B cell (primary cell): ENCODE measurements around the gene ESRRB. TPM values are rescaled to one million over a fixed set of nuclear protein-coding genes. Genes with fewer than 3 reads are reported as not detected.

Experiments
- ATAC-seq: fragments of 200-7000 bp; cut with Tn5 transposase; one replicate; pipeline ENCODE4 v1.10.0; 2021; ENCODE audit warnings: low read depth, mild to moderate bottlenecking, moderate number of reproducible peaks, moderate library complexity
- CTCF ChIA-PET: fragments of 350-600 bp; sonication (Branson Sonifier 250); formaldehyde crosslinking; loops from one replicate; lab custom pipeline; 2021; ENCODE audit warnings: antibody characterized with exemption, inconsistent platforms; lab: Charles Lee
- POLR2A ChIA-PET: fragments of 350-600 bp; sonication (Branson Sonifier 250); formaldehyde crosslinking; loops from one replicate; lab custom pipeline; 2021; ENCODE audit warnings: antibody characterized with exemption; lab: Charles Lee
- DNase-seq: peaks from one replicate; pipeline ENCODE4 v3.0.0; 2013
- H2AFZ ChIP-seq: 2 replicates; pipeline ENCODE4 v1.6.1; 2012; ENCODE audit warnings: mild to moderate bottlenecking, low read depth, low read length; ENCODE audit not compliant: insufficient read depth, poor library complexity, severe bottlenecking
- H3K27ac ChIP-seq, 2 donors: 1 replicate in 1 of 2; 2 replicates in 1 of 2; pipeline ENCODE4 v1.5.1; 2012 to 2013; ENCODE audit warnings: low read length in 2 of 2, mild to moderate bottlenecking in 2 of 2, moderate library complexity in 1 of 2
- H3K27me3 ChIP-seq, 4 experiments: fragments of 200-600 bp in 1 of 4; sonication (generic) in 1 of 4; replicated peaks in 1 of 4; 1 replicate in 2 of 4; 2 replicates in 2 of 4; pipeline versions ENCODE4 v1.6.1 to v1.7.0; 2013 to 2016; ENCODE audit warnings: low read length in 3 of 4, mild to moderate bottlenecking in 2 of 4, mixed read lengths in 1 of 4, moderate library complexity in 1 of 4; ENCODE audit not compliant: insufficient read depth in 4 of 4, control insufficient read depth in 3 of 4; ENCODE audit errors: control extremely low read depth in 1 of 4
- H3K36me3 ChIP-seq, 2 experiments: replicated peaks in 1 of 2; 1 replicate in 1 of 2; 2 replicates in 1 of 2; pipeline versions ENCODE4 v1.6.1 to v1.7.1; 2013; ENCODE audit warnings: low read length in 1 of 2; ENCODE audit not compliant: insufficient read depth in 2 of 2, control insufficient read depth in 1 of 2; ENCODE audit errors: control extremely low read depth in 1 of 2, extremely low read depth in 1 of 2
- H3K4me1 ChIP-seq, 2 donors: fragments of 200-600 bp in 1 of 2; sonication (generic) in 1 of 2; 1 replicate in 1 of 2; 2 replicates in 1 of 2; pipeline versions ENCODE4 v1.5.1 to v1.6.1; 2013 to 2017; ENCODE audit warnings: low read length in 2 of 2; ENCODE audit not compliant: control insufficient read depth in 2 of 2, insufficient read depth in 2 of 2
- H3K4me2 ChIP-seq: replicated peaks from 2 replicates; pipeline ENCODE3; 2012; ENCODE audit warnings: mild to moderate bottlenecking, low read depth, low read length; ENCODE audit not compliant: poor library complexity, severe bottlenecking
- H3K4me3 ChIP-seq, 5 experiments: fragments of 200-600 bp in 1 of 5; sonication (generic) in 1 of 5; 1 replicate in 3 of 5; 2 replicates in 2 of 5; pipeline versions ENCODE4 v1.5.1 to v1.7.0; 2011 to 2016; ENCODE audit warnings: low read length in 4 of 5, mild to moderate bottlenecking in 4 of 5, low read depth in 2 of 5, control low read depth in 1 of 5, moderate library complexity in 1 of 5; ENCODE audit not compliant: insufficient read depth in 1 of 5; ENCODE audit errors: control extremely low read depth in 1 of 5, extremely low read depth in 1 of 5
- H3K79me2 ChIP-seq: fragments of 200-600 bp; sonication (generic); one replicate; pipeline ENCODE4 v1.6.0; 2016; ENCODE audit warnings: low read length; ENCODE audit not compliant: control insufficient read depth, insufficient read depth
- H3K9ac ChIP-seq: fragments of 200-600 bp; sonication (generic); 2 replicates; pipeline ENCODE4 v1.6.1; 2017; ENCODE audit warnings: mild to moderate bottlenecking, low read length, moderate library complexity
- H3K9me3 ChIP-seq, 3 donors: one replicate each; pipeline versions ENCODE4 v1.6.1 to v1.7.1; 2013; ENCODE audit warnings: low read length in 2 of 3; ENCODE audit not compliant: control insufficient read depth in 2 of 3, insufficient read depth in 1 of 3; ENCODE audit errors: control extremely low read depth in 1 of 3
- H4K20me1 ChIP-seq: 2 replicates; pipeline ENCODE4 v1.6.0; 2012; ENCODE audit warnings: mild to moderate bottlenecking, low read length; ENCODE audit not compliant: insufficient read depth, control insufficient read depth, poor library complexity, severe bottlenecking
- H3K27ac Mint-ChIP-seq: one replicate; pipeline ENCODE4 v1.8.0; 2021; ENCODE audit warnings: mixed read lengths
- H3K27me3 Mint-ChIP-seq: one replicate; pipeline ENCODE4 v1.8.0; 2021; ENCODE audit warnings: mixed read lengths
- H3K4me1 Mint-ChIP-seq: one replicate; pipeline ENCODE4 v1.8.0; 2021; ENCODE audit warnings: mixed read lengths
- H3K4me3 Mint-ChIP-seq: one replicate; pipeline ENCODE4 v1.8.0; 2021; ENCODE audit warnings: mixed read lengths
- H3K9me3 Mint-ChIP-seq: one replicate; pipeline ENCODE4 v1.8.0; 2022; ENCODE audit warnings: mixed read lengths; ENCODE audit not compliant: insufficient read depth
- CTCF ChIP-seq: fragments of 200-600 bp; IDR thresholded peaks from one replicate; pipeline ENCODE4 v1.8.0; 2022; ENCODE audit warnings: antibody characterized with exemption, mild to moderate bottlenecking
- EZH2 ChIP-seq: IDR thresholded peaks from 2 replicates; pipeline ENCODE4 v1.6.1; 2012; ENCODE audit warnings: borderline replicate concordance, low read depth, mild to moderate bottlenecking, moderate library complexity, low read length; ENCODE audit not compliant: insufficient read depth, poor library complexity, severe bottlenecking
- WGBS: methylation state at CpG from one replicate; pipeline ENCODE4 v1.1.5; 2013; ENCODE audit warnings: missing lambda C conversion rate; ENCODE audit not compliant: insufficient coverage; 5-methylcytosine and 5-hydroxymethylcytosine counted together
- intact Hi-C: fragments of 100-400 bp; cut with micrococcal nuclease; formaldehyde crosslinking; loops from one replicate; pipeline ENCODE4 v1.10.0; 2022
- polyA plus RNA-seq: library from polyadenylated mRNA; depleted of rRNA; stranded (reverse); fragments of >200 nt; gene quantifications from 2 replicates; pipeline ENCODE4 v1.2.3, GENCODE V29; 2012
- total RNA-seq, 2 donors: library from RNA; stranded (reverse); fragments of 120-200 nt in 1 of 2; gene quantifications; 1 replicate in 1 of 2; 2 replicates in 1 of 2; pipeline versions ENCODE4 v1.2.3 to v1.2.4, GENCODE V29; 2013 to 2022

ESRRB gene
- total and polyA plus RNA-seq, 2 donors (not counting 1 experiment from before 2014, with no cell fraction given), result 0.13 TPM; not detected in 1

GRCh38 chr14:76412501-76412900 lies 36.6 kb downstream of the ESRRB start:
- no peak for ATAC-seq
- intact Hi-C loops, result no loop called here
- Histone ChIP-seq H3K4me2 (no peak overlapping the region), H4K20me1 (no peaks in the 10 kb centered on the region), H3K27me3 (peaks cover 0 to 13% (median 0%) of the 10 kb centered on the region in 4 experiments), H3K9me3 (peaks cover 0 to 2% (median 0%) of the 10 kb centered on the region in 3 donors), H3K4me1 (no peaks in the 10 kb centered on the region), H3K79me2 (no peaks in the 10 kb centered on the region), H3K9ac (no peak overlapping the region), H2AFZ (no peak overlapping the region), H3K27ac (no peak overlapping the region), H3K4me3 (no peak overlapping the region), H3K36me3 (no peaks in the 10 kb centered on the region)
- CTCF ChIA-PET, result no interaction called here
- H3K27me3 Mint-ChIP-seq, result peaks cover 52% of the 10 kb centered on the region
- POLR2A ChIA-PET, result no interaction called here
- no peaks in the 10 kb centered on the region for H3K9me3 Mint-ChIP-seq
- H3K4me1 Mint-ChIP-seq, result peaks cover 4% of the 10 kb centered on the region
- no peak overlapping the region for H3K27ac Mint-ChIP-seq
- WGBS, result 49% methylated on average over 3 of the region's 5 CpGs
- TF ChIP-seq EZH2 (no peak), CTCF (no peak)
- H3K4me3 Mint-ChIP-seq, result no peak overlapping the region
- no peak for DNase-seq

GRCh38 chr14:76413106-76413961 lies 37.4 kb downstream of the ESRRB start:
- DNase-seq (no peak), ATAC-seq (no peak)
- no peaks in the 10 kb centered on the region for H3K9me3 Mint-ChIP-seq
- ChIA-PET POLR2A (no interaction called here), CTCF (no interaction called here)
- H3K4me1 ChIP-seq, result no peaks in the 10 kb centered on the region
- no peak overlapping the region for H3K27ac ChIP-seq
- intact Hi-C loops, result no loop called here
- TF ChIP-seq CTCF, result no peak
- TF ChIP-seq EZH2, result no peak
- no peak overlapping the region for H2AFZ ChIP-seq
- H3K4me2 ChIP-seq, result no peak overlapping the region
- no peak overlapping the region for H3K4me3 Mint-ChIP-seq
- peaks cover 4% of the 10 kb centered on the region for H3K4me1 Mint-ChIP-seq
- H3K36me3 ChIP-seq, result no peaks in the 10 kb centered on the region
- H3K4me3 ChIP-seq, result no peak overlapping the region
- H3K79me2 ChIP-seq, result no peaks in the 10 kb centered on the region
- H3K9ac ChIP-seq, result no peak overlapping the region
- H3K27me3 Mint-ChIP-seq, result peaks cover 55% of the 10 kb centered on the region
- H3K9me3 ChIP-seq, result peaks cover 0 to 2% (median 0%) of the 10 kb centered on the region in 3 donors
- H3K27me3 ChIP-seq, result peaks cover 0 to 13% (median 0%) of the 10 kb centered on the region in 4 experiments
- no peak overlapping the region for H3K27ac Mint-ChIP-seq
- H4K20me1 ChIP-seq, result no peaks in the 10 kb centered on the region
- 87% methylated on average over 10 of the region's 23 CpGs for WGBS
